Measurements from ENCODE around the gene ADAMTS2. TPM values are rescaled to one million over a fixed set of nuclear protein-coding genes. Genes with fewer than 3 reads are reported as not detected.

Gene ADAMTS2
- total and polyA plus RNA-seq, 2 of the 8 experiments (the other 6 are each of a cell fraction or from before 2014, with no cell fraction given): 6.6 to 7.3 TPM

DNA sequence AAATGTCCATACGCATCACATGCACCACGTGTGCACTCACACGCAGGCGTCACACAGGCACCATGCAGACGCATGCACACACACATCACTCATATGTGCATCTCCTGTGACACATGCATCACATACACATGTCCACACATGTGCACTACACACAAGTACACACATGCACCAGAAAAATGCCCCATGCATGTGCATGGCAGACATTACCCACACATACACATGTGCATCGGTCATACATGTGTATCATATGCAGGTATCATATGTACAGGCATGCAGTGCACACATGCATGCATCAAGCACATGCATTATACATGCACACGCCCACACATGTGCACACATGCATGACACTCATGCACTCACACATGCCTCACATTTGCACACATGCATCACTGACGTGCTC is 26.1 kb downstream of the ADAMTS2 start:
- no peak overlapping the region for H3K18ac ChIP-seq (ENCODE audit: extremely low read depth, low read length)
- no peak overlapping the region for H3K9ac ChIP-seq (replicated peaks in 1 of 4; ENCODE audit: extremely low read depth in 1 of 4, low read depth in 3 of 4, low read length in 3 of 4)
- H2BK5ac ChIP-seq (ENCODE audit: low read depth, low read length): no peak overlapping the region
- no peak for DNase-seq (ENCODE audit: low read depth in 1 of 2, low spot score in 2 of 2)
- peaks cover 0 to 3% (median 0%) of the 10 kb centered on the region in 4 experiments; a peak in 2 of 7 replicates for H3K4me1 ChIP-seq (replicated peaks in 1 of 4; ENCODE audit: control insufficient read depth in 3 of 4, insufficient read depth in 4 of 4, low read length in 3 of 4)
- no peak overlapping the region for H2BK120ac ChIP-seq (replicated peaks; ENCODE audit: low read depth, low read length)
- WGBS, 2 experiments (ENCODE audit: extremely low coverage in 1 of 2, insufficient coverage in 1 of 2, insufficient read length in 1 of 2, insufficient replicate concordance in 2 of 2, low coverage in 1 of 2, low lambda C conversion rate in 2 of 2, missing lambda C conversion rate in 1 of 2): 87% methylated on average over 8 of the region's 8 CpGs; no CpG with 5 or more reads in 1 of the 2 experiments
- H3K9me3 ChIP-seq (ENCODE audit: insufficient read depth in 2 of 2, low read depth in 1 of 2, low read length in 1 of 2): no peaks in the 10 kb centered on the region
- no peaks in the 10 kb centered on the region for H3K27me3 ChIP-seq (replicated peaks in 1 of 4; ENCODE audit: control insufficient read depth in 3 of 4, extremely low read depth in 1 of 4, insufficient read depth in 3 of 4, low read length in 3 of 4)
- H3K4ac ChIP-seq (replicated peaks; ENCODE audit: insufficient read length, low read depth, low read length): no peak overlapping the region
- H3K36me3 ChIP-seq (ENCODE audit: control insufficient read depth in 2 of 4, insufficient read depth in 4 of 4, low read length in 3 of 4): no peaks in the 10 kb centered on the region
- no peak overlapping the region for H3K4me3 ChIP-seq (ENCODE audit: extremely low read depth in 1 of 4, insufficient read depth in 2 of 4, low read depth in 3 of 4, low read length in 4 of 4)
- no peak overlapping the region for H3K56ac ChIP-seq (replicated peaks; ENCODE audit: insufficient read length, low read depth, low read length)
- H2BK15ac ChIP-seq (ENCODE audit: low read length): no peak overlapping the region
- H4K5ac ChIP-seq (ENCODE audit: insufficient read length, low read depth, low read length): no peak overlapping the region
- no peak overlapping the region for H3K27ac ChIP-seq (ENCODE audit: low read depth, low read length)
- no peak overlapping the region for H3K23ac ChIP-seq (ENCODE audit: insufficient read length)
- H2BK12ac ChIP-seq (ENCODE audit: low read depth, low read length): no peak overlapping the region
- peaks cover 0 to 8% of the 10 kb centered on the region in 2 experiments for H4K20me1 ChIP-seq (replicated peaks in 1 of 2; ENCODE audit: control insufficient read depth in 1 of 2, insufficient read depth in 2 of 2, low read length in 2 of 2)
- H3K23me2 ChIP-seq (ENCODE audit: low read depth, low read length): no peaks in the 10 kb centered on the region
- peaks cover 4% of the 10 kb centered on the region; the same call in 1 of the 2 replicates for H3K79me1 ChIP-seq (ENCODE audit: low read depth, low read length)
- H3K79me2 ChIP-seq (ENCODE audit: control insufficient read depth in 1 of 2, insufficient read depth in 2 of 2, low read length in 2 of 2): no peaks in the 10 kb centered on the region
- H2AFZ ChIP-seq (ENCODE audit: low read length): no peak overlapping the region
- no peak overlapping the region for H3K14ac ChIP-seq (ENCODE audit: insufficient read length)
- no peak overlapping the region for H4K91ac ChIP-seq (replicated peaks; ENCODE audit: insufficient read length, low read length)
- no peak overlapping the region for H2AK5ac ChIP-seq (ENCODE audit: low read depth, low read length)
- no peak for FAIRE-seq
- H3K4me2 ChIP-seq (ENCODE audit: insufficient read depth in 1 of 2, low read depth in 2 of 2, low read length in 2 of 2): no peak overlapping the region
- H4K8ac ChIP-seq (ENCODE audit: extremely low read depth, insufficient read depth, low read length): no peak overlapping the region
- ChIA-PET POLR2A (ENCODE audit: partially characterized antibody) (no interaction called here), CTCF (ENCODE audit: partially characterized antibody) (no interaction called here)
- H2BK20ac ChIP-seq (ENCODE audit: low read length): no peak overlapping the region
- TF ChIP-seq TEAD4 (IDR thresholded peaks at IDR 0.05; ENCODE audit: low read depth, low read length): no peak
- TF ChIP-seq, protein P1, sequence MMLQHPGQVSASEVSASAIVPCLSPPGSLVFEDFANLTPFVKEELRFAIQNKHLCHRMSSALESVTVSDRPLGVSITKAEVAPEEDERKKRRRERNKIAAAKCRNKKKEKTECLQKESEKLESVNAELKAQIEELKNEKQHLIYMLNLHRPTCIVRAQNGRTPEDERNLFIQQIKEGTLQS (IDR thresholded peaks at IDR 0.05; ENCODE audit: insufficient read depth, low read depth, low read length): no peak
- no peak for TF ChIP-seq HDAC2 (IDR thresholded peaks at IDR 0.05; ENCODE audit: borderline replicate concordance in 1 of 2, low read depth in 2 of 2, low read length in 2 of 2)
- no peak for TF ChIP-seq JUN (IDR thresholded peaks at IDR 0.05; ENCODE audit: low read depth, low read length)
- TF ChIP-seq EZH2 (IDR thresholded peaks at IDR 0.05; ENCODE audit: low read depth, low read length, severe bottlenecking): no peak
- TF ChIP-seq SIN3A (conservative IDR thresholded peaks at IDR 0.05 in 1 of 2, IDR thresholded peaks at IDR 0.05 in 1 of 2; ENCODE audit: low read depth in 1 of 2, low read length in 2 of 2): no peak
- no peak for TF ChIP-seq CBX5 (IDR thresholded peaks at IDR 0.05; ENCODE audit: low read depth, low read length)
- no peak for TF ChIP-seq PHF8 (conservative IDR thresholded peaks at IDR 0.05; ENCODE audit: low read depth, low read length)
- TF ChIP-seq ASH2L (IDR thresholded peaks at IDR 0.05; ENCODE audit: low read length): no peak
